Kidney tubule cell (primary cell): Measurements from ENCODE around the gene UGT1A3.
A peak's percentile ranks its signal among the peaks of the same experiment; 100 is the strongest.

Source experiments
- DNase-seq: peaks from one replicate; pipeline ENCODE4 v3.0.0-alpha.2; 2018; ENCODE audit warnings: low spot score

UGT1A3 gene

DNA sequence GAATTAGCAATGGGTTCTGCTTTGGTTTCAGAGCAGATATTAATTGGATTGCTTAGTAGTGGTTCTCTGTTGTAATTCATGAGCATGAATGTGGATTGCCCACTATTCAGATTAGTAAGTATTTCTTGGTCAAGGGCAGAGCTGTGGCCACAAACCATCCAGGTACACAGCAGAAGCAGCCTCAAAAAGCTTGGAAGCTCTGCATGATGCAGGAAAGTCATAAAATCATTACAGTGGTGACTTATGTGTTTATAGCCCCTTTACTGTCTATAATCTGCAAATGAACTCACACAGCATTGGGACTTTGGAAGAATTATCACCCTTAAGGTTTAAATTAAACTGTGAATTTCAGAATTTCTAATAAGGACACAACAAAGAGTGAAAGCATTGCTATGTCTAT, 29.3 kb downstream of the UGT1A3 start:
- no peak for DNase-seq

GRCh38 chr2:233758849-233759248, 30.0 kb downstream of the UGT1A3 start:
- no peak for DNase-seq

GRCh38 chr2:233760043-233760442, 31.2 kb downstream of the UGT1A3 start, which contains the start of gene UGT1A1:
UGT1A1 (plus strand) TSS chr2:233760270; CDS start chr2:233760288, 18 bp downstream.
- DNase-seq = no peak

- peak; percentile 27 for DNase-seq
These were observed 32.4 kb downstream of the UGT1A3 start for GRCh38 chr2:233761040-233761769.

- peak; percentile 54 for DNase-seq
These were observed 35.4 kb downstream of the UGT1A3 start for GRCh38 chr2:233764264-233764663.

DNA sequence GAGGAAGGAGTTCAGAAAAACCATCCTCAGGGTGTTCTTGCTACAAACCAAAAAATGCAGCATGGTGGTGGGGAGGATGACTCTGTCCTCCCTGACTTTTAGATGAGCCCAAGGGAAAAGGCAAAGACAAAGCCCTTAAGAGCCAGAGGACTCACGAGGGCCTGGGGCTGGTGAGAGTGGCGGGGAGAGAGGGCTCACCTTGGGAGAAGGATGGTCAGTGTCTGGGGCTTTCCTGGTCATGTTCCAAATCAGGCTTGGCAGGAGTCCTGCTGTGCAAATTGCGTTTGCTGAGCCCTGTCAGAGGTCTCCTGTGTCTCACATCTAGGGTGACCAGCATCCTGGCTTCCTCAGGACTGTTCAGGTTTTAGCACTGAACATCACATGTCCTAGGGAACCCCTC, 35.9 kb downstream of the UGT1A3 start:
- DNase-seq = no peak

DNA sequence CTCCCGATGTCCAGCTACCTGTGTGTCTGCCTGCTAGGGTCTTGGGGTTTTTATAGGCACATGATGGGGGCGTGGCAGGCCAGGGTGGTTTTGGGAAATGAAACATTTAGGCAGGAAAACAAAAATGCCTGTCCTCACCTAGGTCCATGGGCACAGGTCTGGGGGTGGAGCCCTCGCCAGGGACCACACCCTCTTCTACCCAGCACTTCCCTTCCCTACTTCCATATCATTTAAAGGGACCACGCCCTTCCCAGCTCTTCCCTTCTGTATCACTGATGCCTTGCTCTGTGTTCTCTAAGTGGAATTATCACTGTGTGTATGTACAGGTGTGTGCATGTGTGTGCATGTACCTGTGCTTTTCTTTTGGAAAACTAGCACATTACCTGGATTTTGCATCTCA, 37.6 kb downstream of the UGT1A3 start:
- no peak for DNase-seq

GRCh38 chr2:233768076-233768475, 39.2 kb downstream of the UGT1A3 start:
- DNase-seq = no peak

DNA sequence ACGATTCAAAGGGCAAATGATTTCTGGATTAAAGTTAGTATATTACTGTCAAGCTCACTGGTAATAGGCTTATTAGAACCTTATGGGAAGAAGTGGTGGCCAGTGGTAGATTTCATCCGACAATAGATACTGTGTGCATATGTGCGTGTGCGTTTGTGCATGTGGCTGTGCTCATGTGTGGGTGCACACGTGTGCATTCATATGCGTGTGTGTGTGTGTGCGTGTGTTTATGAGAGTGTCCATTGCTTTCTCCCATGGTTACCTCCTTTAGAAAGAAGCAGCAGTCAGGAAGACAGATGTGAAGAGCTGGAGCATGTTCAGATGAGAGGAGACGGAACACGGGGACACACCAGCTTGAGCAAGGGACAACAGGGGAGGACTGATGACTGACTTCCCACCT, 40.4 kb downstream of the UGT1A3 start:
- no peak for DNase-seq

GRCh38 chr2:233772153-233772552, 43.3 kb downstream of the UGT1A3 start:
- no peak for DNase-seq

DNA sequence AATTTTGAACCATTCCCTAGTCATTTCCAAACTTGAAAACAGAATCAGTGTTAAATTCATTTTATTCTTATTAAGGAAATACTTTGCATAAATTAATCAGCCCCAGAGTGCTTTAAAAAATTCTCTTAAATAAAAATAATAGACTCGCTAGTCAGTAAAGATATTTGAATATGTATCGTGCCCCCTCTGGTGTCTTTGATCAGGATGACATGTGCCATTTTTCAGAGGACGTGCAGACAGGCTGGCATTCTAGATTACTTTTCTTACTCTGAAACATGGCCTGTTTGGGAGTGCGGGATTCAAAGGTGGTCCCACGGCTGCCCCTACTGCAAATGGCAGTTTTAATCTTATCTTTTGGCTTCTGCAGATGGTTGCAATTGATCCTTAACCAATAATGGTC, 43.7 kb downstream of the UGT1A3 start:
- no peak for DNase-seq

GRCh38 chr2:233773854-233774253, 45.0 kb downstream of the UGT1A3 start:
- DNase-seq = no peak

DNA sequence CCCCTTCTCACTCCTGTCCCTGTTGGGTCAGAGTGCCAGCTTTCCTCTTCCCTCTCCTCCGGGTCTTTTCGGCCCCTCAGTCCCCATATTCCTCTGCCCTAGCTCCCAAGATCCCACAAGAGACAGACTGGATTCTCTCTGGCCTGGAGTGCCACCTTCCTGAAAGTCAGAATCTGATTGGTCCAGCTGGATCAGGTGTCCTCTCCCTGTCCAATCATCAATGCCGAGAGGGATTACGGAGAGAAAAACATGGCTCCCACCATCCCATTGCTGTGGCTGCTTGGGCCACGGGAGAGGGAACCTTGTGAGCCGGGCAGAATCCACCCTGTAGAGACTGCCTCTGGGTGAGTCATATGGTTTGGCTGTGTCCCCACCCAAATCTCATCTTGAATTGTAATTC, 46.6 kb downstream of the UGT1A3 start:
- no peak for DNase-seq

DNA sequence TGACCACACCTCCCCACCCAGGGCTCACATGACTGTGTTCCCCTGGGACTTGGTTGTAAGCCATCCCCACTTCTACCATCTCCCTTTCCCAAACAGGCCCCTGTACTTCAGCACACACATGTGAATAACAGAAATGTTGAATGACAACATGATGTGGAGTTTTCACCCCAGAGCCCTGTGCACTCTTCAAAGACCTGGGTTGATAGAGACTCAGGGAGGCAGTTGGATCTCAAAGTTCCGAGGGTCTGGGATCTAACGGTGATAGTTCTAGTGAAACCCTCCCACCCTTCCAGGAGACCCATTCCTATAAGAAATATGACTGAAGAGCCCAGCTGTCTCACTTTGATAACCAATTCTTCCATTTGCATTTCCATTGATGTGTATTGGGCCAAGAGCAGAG, 49.2 kb downstream of the UGT1A3 start, which contains the start of gene MROH2A:
Gene MROH2A, plus strand, starts transcription at position 301 of the 400 bp plus-strand sequence. CDS start 1,029 bp downstream, outside the sequence.
- no peak for DNase-seq

DNA sequence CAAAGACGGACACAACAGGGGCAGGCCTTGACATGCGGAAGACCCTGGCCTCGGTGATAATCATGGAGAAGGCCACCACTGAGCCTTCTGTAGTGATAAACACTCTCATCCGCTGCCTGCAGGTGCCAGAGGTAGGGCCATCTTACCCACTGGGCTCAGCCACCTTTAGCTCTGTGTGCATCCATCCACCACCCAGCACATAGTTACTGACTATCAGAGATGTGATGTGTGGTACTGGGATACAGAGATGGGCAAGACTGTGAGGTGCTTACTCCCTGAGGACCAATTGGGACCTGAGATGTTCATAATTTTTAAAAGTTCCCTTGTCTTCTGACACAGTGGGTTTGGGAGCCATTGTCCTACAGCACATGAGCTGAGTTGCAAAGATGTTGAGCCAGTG, 50.9 kb downstream of the UGT1A3 start:
- no peak for DNase-seq

DNA sequence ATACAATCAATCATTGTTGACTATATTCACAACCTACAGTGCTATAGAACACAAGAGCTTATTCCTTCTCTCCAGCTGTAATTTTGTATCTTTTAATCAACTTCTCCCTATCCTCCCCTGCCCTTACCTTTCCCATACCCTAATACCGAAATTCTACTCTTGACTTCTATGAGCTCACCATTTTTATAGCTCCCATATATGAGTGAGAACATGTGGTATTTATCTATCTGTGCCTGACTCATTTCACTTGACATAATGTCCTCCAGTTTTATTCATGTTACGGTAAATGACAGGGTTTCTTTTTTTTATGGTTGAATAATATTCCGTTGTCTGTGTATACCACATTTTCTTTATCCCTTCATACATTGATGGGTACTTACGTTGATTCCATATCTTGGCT, 51.9 kb downstream of the UGT1A3 start:
- DNase-seq = no peak

DNA sequence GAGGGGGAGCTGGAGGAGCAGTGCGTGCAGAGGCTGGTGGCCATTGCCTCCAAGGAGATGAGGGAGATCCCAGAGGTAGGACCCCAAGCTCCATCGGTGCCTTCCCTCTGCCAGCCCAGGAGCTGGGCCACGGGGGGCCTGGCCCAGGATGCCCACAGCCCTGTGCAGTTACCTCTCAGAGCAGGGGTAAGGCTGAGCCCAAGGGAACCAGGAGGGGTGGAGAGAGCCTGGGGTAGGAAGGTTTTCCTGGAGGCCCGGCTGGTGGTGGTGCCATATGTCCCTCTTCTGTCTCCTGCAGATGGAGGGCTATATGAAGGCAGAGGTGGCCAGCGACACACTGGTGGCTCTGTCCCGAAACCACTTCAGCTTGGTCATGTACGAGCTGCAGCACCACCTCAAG, 60.7 kb downstream of the UGT1A3 start:
- no peak for DNase-seq

GRCh38 chr2:233791151-233791882, 62.5 kb downstream of the UGT1A3 start:
- DNase-seq = no peak

DNA sequence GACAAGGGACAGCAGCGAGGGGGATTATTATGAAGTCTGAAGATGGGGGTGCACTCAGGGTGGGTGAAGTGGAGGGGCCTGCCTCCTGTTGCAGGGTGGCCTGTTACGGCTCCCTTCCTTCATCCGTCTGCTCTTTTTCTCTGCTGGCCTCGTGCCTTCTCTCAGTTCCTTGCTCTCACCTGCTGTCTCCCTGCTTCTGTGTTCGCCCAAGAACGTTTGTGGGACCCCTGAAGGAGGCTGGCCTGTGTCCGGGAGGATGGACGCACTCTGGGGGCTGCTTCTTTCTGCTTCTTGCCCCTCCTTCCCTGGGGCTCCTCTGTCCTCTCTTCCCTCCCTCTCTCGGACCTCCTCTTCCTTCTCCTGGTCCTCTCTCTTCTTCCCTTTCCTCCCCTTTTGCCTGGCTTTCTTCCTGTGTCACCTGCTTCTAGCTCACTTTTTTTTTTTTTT, 63.1 kb downstream of the UGT1A3 start:
- DNase-seq = no peak

- no peak for DNase-seq
These were observed 63.9 kb downstream of the UGT1A3 start for GRCh38 chr2:233792720-233793119.

DNA sequence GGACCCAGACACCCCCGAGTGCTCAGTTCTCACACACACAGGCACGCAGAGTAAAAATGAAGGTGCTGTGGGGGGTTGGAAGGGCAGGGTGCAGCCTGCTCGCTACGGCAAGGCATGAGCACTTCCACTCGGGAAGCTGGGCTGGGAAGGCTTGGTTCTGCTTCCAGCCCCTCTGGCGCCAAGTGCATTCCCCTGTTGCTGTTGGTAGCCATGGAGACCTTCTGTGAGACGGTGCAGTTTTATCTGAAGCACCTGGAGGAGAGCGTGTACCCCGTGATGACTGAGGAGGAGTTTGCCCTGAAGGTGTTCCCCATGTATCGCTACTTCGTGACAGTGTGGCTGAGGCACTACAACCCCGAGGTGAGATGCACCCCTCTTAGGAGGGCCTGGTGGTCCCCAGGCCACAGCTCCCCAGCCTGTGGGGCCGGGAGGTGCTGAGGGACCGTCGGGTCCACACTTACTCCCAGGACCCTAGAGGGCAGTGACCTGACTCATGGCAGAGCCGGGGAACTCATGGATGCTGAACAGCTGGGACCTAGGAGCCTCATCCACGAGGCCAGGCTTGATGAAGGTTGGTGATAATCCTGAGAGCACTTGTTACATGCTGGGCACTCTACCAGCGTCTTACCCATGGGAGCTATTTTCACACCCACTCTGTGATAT, 64.8 kb downstream of the UGT1A3 start:
- no peak for DNase-seq

- DNase-seq = no peak
These were observed 65.4 kb downstream of the UGT1A3 start for GRCh38 chr2:233794128-233794658.
